SH-SY5Y (cell line): ENCODE measurements around the gene LRRC4C.

Experiments
- GATA2 ChIP-seq: IDR thresholded peaks from 2 replicates; pipeline ENCODE4 v1.6.1; 2011; ENCODE audit warnings: mild to moderate bottlenecking, low read depth, low read length
- GATA3 ChIP-seq: IDR thresholded peaks from 2 replicates; pipeline ENCODE4 v1.6.1; 2011; ENCODE audit warnings: low read depth, mild to moderate bottlenecking, low read length, moderate library complexity

DNA sequence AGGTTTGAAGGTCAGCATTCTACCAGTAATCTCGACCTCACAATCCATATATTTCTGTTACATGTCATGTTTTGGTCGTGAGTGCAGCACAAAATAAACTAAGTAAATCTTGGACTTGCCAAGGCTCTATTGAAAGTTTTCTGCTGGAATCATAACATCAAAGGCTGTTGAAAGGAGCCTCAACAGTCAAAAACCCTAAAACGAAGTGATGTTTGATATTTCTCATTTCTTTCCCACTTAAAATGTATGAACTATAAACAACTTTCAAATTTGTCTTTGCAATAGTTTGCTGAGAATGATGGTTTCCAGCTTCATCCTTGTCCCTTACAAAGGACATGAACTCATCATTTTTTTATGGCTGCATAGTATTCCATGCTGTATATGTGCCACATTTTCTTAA, 1118.5 kb downstream of the LRRC4C start:
- no peak for TF ChIP-seq GATA3
- TF ChIP-seq GATA2: no peak
